H1 (cell line): Measurements from ENCODE around the gene BCLAF3. TPM values are rescaled to one million over a fixed set of nuclear protein-coding genes. Genes with fewer than 3 reads are reported as not detected.

Source experiments
- CTCF ChIA-PET: fragments of 300-600 bp; sonication (Branson Sonifier 250); formaldehyde crosslinking; loops from one replicate; lab custom pipeline; 2021; ENCODE audit not compliant: partially characterized antibody; lab: Charles Lee
- POLR2A ChIA-PET: fragments of 300-600 bp; sonication (Branson Sonifier 250); formaldehyde crosslinking; loops from one replicate; lab custom pipeline; 2021; ENCODE audit warnings: inconsistent platforms; ENCODE audit not compliant: partially characterized antibody; lab: Charles Lee
- DNase-seq, 2 experiments: peaks; one replicate each; pipeline versions ENCODE4 v3.0.0 to v3.0.0-alpha.2; 2010 to 2022; ENCODE audit warnings: low spot score in 2 of 2, low read depth in 1 of 2, mixed read lengths in 1 of 2
- FAIRE-seq: peaks from 2 replicates; lab custom pipeline; 2011; peaks lifted over from hg19 to GRCh38; lab: Jason Lieb, UNC
- H2AFZ ChIP-seq: 2 replicates; pipeline ENCODE4 v1.8.1; 2012; ENCODE audit warnings: low read length, inconsistent platforms
- H2AK5ac ChIP-seq: 2 replicates; pipeline ENCODE4 v1.6.1; 2013; ENCODE audit warnings: low read depth, low read length
- H2BK120ac ChIP-seq: replicated peaks from 2 replicates; pipeline ENCODE3; 2013; ENCODE audit warnings: low read depth, low read length, inconsistent platforms
- H2BK12ac ChIP-seq: 2 replicates; pipeline ENCODE4 v1.6.1; 2013; ENCODE audit warnings: low read depth, low read length
- H2BK15ac ChIP-seq: 2 replicates; pipeline ENCODE4 v1.6.1; 2013; ENCODE audit warnings: low read length
- H2BK20ac ChIP-seq: 2 replicates; pipeline ENCODE4 v1.6.1; 2013; ENCODE audit warnings: low read length
- H2BK5ac ChIP-seq: 2 replicates; pipeline ENCODE4 v1.6.1; 2013; ENCODE audit warnings: low read depth, low read length
- H3K14ac ChIP-seq: 2 replicates; pipeline ENCODE4 v1.6.1; 2013; ENCODE audit warnings: inconsistent platforms; ENCODE audit not compliant: insufficient read length
- H3K18ac ChIP-seq: 2 replicates; pipeline ENCODE4 v1.6.1; 2013; ENCODE audit warnings: low read length; ENCODE audit errors: extremely low read depth
- H3K23ac ChIP-seq: 2 replicates; pipeline ENCODE4 v1.6.1; 2013; ENCODE audit warnings: inconsistent platforms; ENCODE audit not compliant: insufficient read length
- H3K23me2 ChIP-seq: 2 replicates; pipeline ENCODE4 v1.6.1; 2013; ENCODE audit warnings: low read depth, low read length
- H3K27ac ChIP-seq: 2 replicates; pipeline ENCODE4 v1.6.1; 2011; ENCODE audit warnings: low read depth, low read length, inconsistent platforms
- H3K27me3 ChIP-seq, 4 experiments: replicated peaks in 1 of 4; 1 replicate in 1 of 4; 2 replicates in 3 of 4; pipeline versions ENCODE4 v1.6.1 to v1.8.1; 2011 to 2013; ENCODE audit warnings: low read length in 3 of 4, mild to moderate bottlenecking in 3 of 4, inconsistent platforms in 2 of 4, mixed read lengths in 2 of 4, moderate library complexity in 1 of 4; ENCODE audit not compliant: control insufficient read depth in 3 of 4, insufficient read depth in 3 of 4; ENCODE audit errors: extremely low read depth in 1 of 4
- H3K36me3 ChIP-seq, 4 experiments: 2 replicates each; pipeline versions ENCODE4 v1.6.1 to v1.8.1; 2011 to 2013; ENCODE audit warnings: mild to moderate bottlenecking in 4 of 4, low read length in 3 of 4, moderate library complexity in 2 of 4, control low read depth in 1 of 4, inconsistent platforms in 1 of 4; ENCODE audit not compliant: insufficient read depth in 4 of 4, control insufficient read depth in 2 of 4
- H3K4ac ChIP-seq: replicated peaks from 2 replicates; pipeline ENCODE3; 2013; ENCODE audit warnings: low read length, low read depth, mixed read lengths, inconsistent platforms; ENCODE audit not compliant: insufficient read length
- H3K4me1 ChIP-seq, 4 experiments: replicated peaks in 1 of 4; 1 replicate in 1 of 4; 2 replicates in 3 of 4; pipeline versions ENCODE4 v1.6.1 to v1.8.1; 2011 to 2013; ENCODE audit warnings: low read length in 3 of 4, inconsistent platforms in 2 of 4, mixed read lengths in 1 of 4; ENCODE audit not compliant: insufficient read depth in 4 of 4, control insufficient read depth in 3 of 4
- H3K4me2 ChIP-seq, 2 experiments: 2 replicates each; pipeline versions ENCODE4 v1.6.1 to v1.8.1; 2011 to 2013; ENCODE audit warnings: low read depth in 2 of 2, low read length in 2 of 2, control low read depth in 1 of 2, inconsistent platforms in 1 of 2, mild to moderate bottlenecking in 1 of 2; ENCODE audit not compliant: insufficient read depth in 1 of 2
- H3K4me3 ChIP-seq, 4 experiments: fragments of 200-600, 300-600 bp in 1 of 4; sonication (generic), shearing (Covaris generic), sonication (Bioruptor Twin) in 1 of 4; 2 replicates each; pipeline versions ENCODE4 v1.5.1 to v1.8.1; 2011 to 2016; ENCODE audit warnings: low read length in 4 of 4, low read depth in 3 of 4, control low read depth in 2 of 4, inconsistent platforms in 2 of 4, mild to moderate bottlenecking in 2 of 4, mixed read lengths in 1 of 4, moderate library complexity in 1 of 4; ENCODE audit not compliant: insufficient read depth in 2 of 4; ENCODE audit errors: extremely low read depth in 1 of 4
- H3K56ac ChIP-seq: replicated peaks from 2 replicates; pipeline ENCODE3; 2013; ENCODE audit warnings: low read depth, mild to moderate bottlenecking, mixed read lengths, low read length, inconsistent platforms; ENCODE audit not compliant: insufficient read length
- H3K79me1 ChIP-seq: 2 replicates; pipeline ENCODE4 v1.6.1; 2013; ENCODE audit warnings: low read depth, low read length, control low read depth
- H3K79me2 ChIP-seq, 2 experiments: 2 replicates each; pipeline versions ENCODE4 v1.6.1 to v1.8.1; 2012 to 2013; ENCODE audit warnings: low read length in 2 of 2, mild to moderate bottlenecking in 2 of 2, inconsistent platforms in 1 of 2; ENCODE audit not compliant: insufficient read depth in 2 of 2, control insufficient read depth in 1 of 2
- H3K9ac ChIP-seq, 4 experiments: replicated peaks in 1 of 4; 1 replicate in 1 of 4; 2 replicates in 3 of 4; pipeline versions ENCODE4 v1.6.1 to v1.8.1; 2011 to 2013; ENCODE audit warnings: low read depth in 3 of 4, low read length in 3 of 4, control low read depth in 2 of 4, mild to moderate bottlenecking in 2 of 4, moderate library complexity in 2 of 4, inconsistent platforms in 1 of 4; ENCODE audit errors: extremely low read depth in 1 of 4
- H3K9me3 ChIP-seq, 2 experiments: 2 replicates each; pipeline versions ENCODE4 v1.6.1 to v1.8.1; 2012 to 2013; ENCODE audit warnings: mild to moderate bottlenecking in 2 of 2, moderate library complexity in 2 of 2, control low read depth in 1 of 2, inconsistent platforms in 1 of 2, low read depth in 1 of 2, low read length in 1 of 2, mixed read lengths in 1 of 2; ENCODE audit not compliant: insufficient read depth in 2 of 2
- H4K20me1 ChIP-seq, 2 experiments: replicated peaks in 1 of 2; 2 replicates each; pipeline versions ENCODE3 to v1.8.1; 2011 to 2013; ENCODE audit warnings: inconsistent platforms in 2 of 2, low read length in 2 of 2, mild to moderate bottlenecking in 1 of 2; ENCODE audit not compliant: insufficient read depth in 2 of 2, control insufficient read depth in 1 of 2
- H4K5ac ChIP-seq: 2 replicates; pipeline ENCODE4 v1.6.1; 2013; ENCODE audit warnings: low read length, low read depth, mixed read lengths, inconsistent platforms; ENCODE audit not compliant: insufficient read length
- H4K8ac ChIP-seq: 2 replicates; pipeline ENCODE4 v1.8.0; 2013; ENCODE audit warnings: mild to moderate bottlenecking, moderate library complexity, low read length, inconsistent platforms; ENCODE audit not compliant: insufficient read depth; ENCODE audit errors: extremely low read depth
- H4K91ac ChIP-seq: replicated peaks from 2 replicates; pipeline ENCODE3; 2013; ENCODE audit warnings: low read length, mixed read lengths, inconsistent platforms; ENCODE audit not compliant: insufficient read length
- CBX8 ChIP-seq: fragments of 300-800, 300-1000 bp; sonication (generic); IDR thresholded peaks from 2 replicates; pipeline ENCODE4 v1.7.1; 2016; ENCODE audit warnings: low read depth, low read length, borderline replicate concordance
- TAF7 ChIP-seq: optimal IDR thresholded peaks from 2 replicates; pipeline ENCODE3; 2011; ENCODE audit warnings: low read depth, mild to moderate bottlenecking, inconsistent platforms, low read length, moderate library complexity, borderline replicate concordance
- WGBS, 2 experiments: shearing (Covaris generic) in 1 of 2; methylation state at CpG; one replicate each; pipeline versions ENCODE4 v1.1.6 to v1.1.7; 2013 to 2015; ENCODE audit warnings: low lambda C conversion rate in 2 of 2, mixed read lengths in 2 of 2, inconsistent platforms in 1 of 2, low coverage in 1 of 2, missing lambda C conversion rate in 1 of 2; ENCODE audit not compliant: insufficient replicate concordance in 2 of 2, insufficient coverage in 1 of 2, insufficient read length in 1 of 2; ENCODE audit errors: extremely low coverage in 1 of 2, missing lambda C conversion rate in 1 of 2; 5-methylcytosine and 5-hydroxymethylcytosine counted together
- polyA plus RNA-seq, 7 experiments: library from polyadenylated mRNA; depleted of rRNA in 3 of 7; stranded (reverse) in 5 of 7; unstranded in 2 of 7; fragments of >200 nt in 5 of 7; fragments of 200-250 nt in 2 of 7; gene quantifications; 1 replicate in 5 of 7; 2 replicates in 1 of 7; 4 replicates in 1 of 7; pipeline versions ENCODE4 v1.2.1 to v1.2.3, GENCODE V29; 2011 to 2013; ENCODE audit warnings: missing spikeins in 2 of 7, mixed read lengths in 2 of 7
- total RNA-seq: library from RNA; stranded (reverse); fragmentation: NEBNext Ultra II Directional; extraction: Animal tissue kit (Norgen Biotek cat#: 25700); gene quantifications from 2 replicates; pipeline ENCODE4 v1.2.1, GENCODE V29; 2021
- TF ChIP-seq, protein P1 (sequence below): IDR thresholded peaks from 2 replicates; pipeline ENCODE4 v1.6.1; 2012; ENCODE audit warnings: inconsistent platforms

BCLAF3 gene
- total and polyA plus RNA-seq, 2 of the 8 experiments (the other 6 are each of a cell fraction or from before 2014, with no cell fraction given): 1.3 to 9.0 TPM

DNA sequence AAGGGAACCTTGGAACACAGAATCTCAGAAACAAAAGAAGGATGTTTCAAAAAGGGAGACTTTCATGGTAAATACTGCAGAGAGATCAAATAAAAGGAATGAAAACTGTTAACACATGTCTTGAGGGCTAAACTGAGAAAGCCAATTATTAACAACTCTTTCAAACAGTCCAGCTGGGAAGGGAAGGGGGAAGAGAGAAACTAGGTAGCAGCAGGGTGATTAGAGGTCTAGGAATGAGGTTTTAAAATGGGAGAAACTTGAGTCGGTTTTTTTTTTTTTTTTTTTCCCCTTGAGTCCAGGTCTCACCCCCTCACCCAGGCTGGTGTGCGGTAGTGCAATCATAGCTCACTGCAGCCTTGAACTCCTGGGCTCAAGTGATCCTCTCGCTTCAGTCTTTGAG lies 4.3 kb downstream of the BCLAF3 start:
- Histone ChIP-seq H3K23ac (no peak overlapping the region), H2BK20ac (no peak overlapping the region), H3K4me2 (no peak overlapping the region), H3K27me3 (no peaks in the 10 kb centered on the region), H3K4me3 (no peak overlapping the region), H3K4me1 (no peaks in the 10 kb centered on the region), H2AK5ac (no peak overlapping the region), H3K4ac (no peak overlapping the region), H4K91ac (no peak overlapping the region), H2BK120ac (no peak overlapping the region), H2AFZ (no peak overlapping the region), H3K79me1 (no peaks in the 10 kb centered on the region), H4K20me1 (no peaks in the 10 kb centered on the region), H3K14ac (no peak overlapping the region), H4K5ac (no peak overlapping the region), H3K36me3 (no peaks in the 10 kb centered on the region), H3K27ac (no peak overlapping the region), H3K18ac (no peak overlapping the region), H3K56ac (no peak overlapping the region), H3K23me2 (no peaks in the 10 kb centered on the region; the same call in 1 of the 2 replicates), H3K79me2 (peaks cover 0 to 17% of the 10 kb centered on the region in 2 experiments; a peak in 2 of 4 replicates), H3K9me3 (no peaks in the 10 kb centered on the region), H2BK15ac (no peak overlapping the region), H4K8ac (no peak overlapping the region), H3K9ac (no peak overlapping the region), H2BK5ac (no peak overlapping the region), H2BK12ac (no peak overlapping the region)
- TF ChIP-seq TAF7 (no peak), CBX8 (no peak)
- TF ChIP-seq, protein P1, sequence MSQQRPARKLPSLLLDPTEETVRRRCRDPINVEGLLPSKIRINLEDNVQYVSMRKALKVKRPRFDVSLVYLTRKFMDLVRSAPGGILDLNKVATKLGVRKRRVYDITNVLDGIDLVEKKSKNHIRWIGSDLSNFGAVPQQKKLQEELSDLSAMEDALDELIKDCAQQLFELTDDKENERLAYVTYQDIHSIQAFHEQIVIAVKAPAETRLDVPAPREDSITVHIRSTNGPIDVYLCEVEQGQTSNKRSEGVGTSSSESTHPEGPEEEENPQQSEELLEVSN: no peak
- DNase-seq: no peak
- no peak for FAIRE-seq
- 94% methylated on average over 2 of the region's 3 CpGs; no CpG with 5 or more reads in 1 of the 2 experiments for WGBS, 2 experiments
- POLR2A ChIA-PET: interaction anchor here (0.7 kb wide), 1 partner anchor 62 kb away, joined by 4 read pairs; no protein-coding TSS in a partner anchor
- CTCF ChIA-PET: interaction anchor here (0.6 to 1.6 kb wide), 3 partner anchors 81 to 1812 kb away, joined by 3 to 5 read pairs (median 4); no protein-coding TSS in a partner anchor
